RWPE2 (cell line): ENCODE data around the gene PINLYP.
"Not testable (repeated sequence)": the region's sequence is repeated elsewhere in the genome, so short reads cannot be mapped to it uniquely, and the experiment has no call there.

ENCODE experiments used
- ATAC-seq: fragments of 200-7000 bp; cut with Tn5 transposase; 3 replicates; pipeline ENCODE4 v1.9.1; 2021; ENCODE audit warnings: low read depth
- DNase-seq: peaks from one replicate; pipeline ENCODE4 v3.0.0-alpha.2; 2020; ENCODE audit warnings: low spot score
- H3K27ac ChIP-seq: fragments of 450-650 bp; 2 replicates; pipeline ENCODE4 v1.5.1; 2017; ENCODE audit warnings: mild to moderate bottlenecking; ENCODE audit not compliant: poor library complexity, severe bottlenecking
- H3K27me3 ChIP-seq: fragments of 250-450 bp; sonication (Bioruptor Pico); 2 replicates; pipeline ENCODE4 v1.5.1; 2021; ENCODE audit warnings: mild to moderate bottlenecking, moderate library complexity; ENCODE audit not compliant: insufficient read depth, poor library complexity, severe bottlenecking
- H3K36me3 ChIP-seq: fragments of 250-450 bp; sonication (Bioruptor Pico); 2 replicates; pipeline ENCODE4 v1.5.1; 2020; ENCODE audit warnings: low read depth, mild to moderate bottlenecking, moderate library complexity
- H3K4me1 ChIP-seq: fragments of 250-450 bp; sonication (Bioruptor Pico); 2 replicates; pipeline ENCODE4 v1.5.1; 2021; ENCODE audit warnings: mild to moderate bottlenecking, moderate library complexity; ENCODE audit not compliant: insufficient read depth, poor library complexity, severe bottlenecking
- H3K4me3 ChIP-seq: fragments of 250-450 bp; sonication (Bioruptor Pico); 2 replicates; pipeline ENCODE4 v1.5.1; 2021; ENCODE audit warnings: mild to moderate bottlenecking, moderate library complexity; ENCODE audit not compliant: severe bottlenecking
- H3K9me3 ChIP-seq: fragments of 250-450 bp; sonication (Bioruptor Pico); 2 replicates; pipeline ENCODE4 v1.5.1; 2021; ENCODE audit warnings: mild to moderate bottlenecking, moderate library complexity; ENCODE audit not compliant: severe bottlenecking
- CTCF ChIP-seq: fragments of 450-650 bp; IDR thresholded peaks from one replicate; pipeline ENCODE4 v1.5.1; 2017; ENCODE audit warnings: mild to moderate bottlenecking, moderate library complexity; ENCODE audit not compliant: poor library complexity, severe bottlenecking

The PINLYP gene

GRCh38 chr19:43545276-43545675 is 30.3 kb upstream of the PINLYP start:
- H3K27ac ChIP-seq, result no peak overlapping the region
- ATAC-seq (no peak), DNase-seq (no peak)
- H3K27me3 ChIP-seq, result no peaks in the 10 kb centered on the region
- H3K4me3 ChIP-seq, result no peak overlapping the region
- H3K36me3 ChIP-seq, result peaks cover 33% of the 10 kb centered on the region
- no peaks in the 10 kb centered on the region for H3K9me3 ChIP-seq
- H3K4me1 ChIP-seq, result no peaks in the 10 kb centered on the region
- TF ChIP-seq CTCF, result no peak

- no peak for DNase-seq
- ATAC-seq, result no peak
- H3K4me3 ChIP-seq, result no peak overlapping the region
- peaks cover 33% of the 10 kb centered on the region for H3K36me3 ChIP-seq
- no peak overlapping the region for H3K27ac ChIP-seq
- no peaks in the 10 kb centered on the region for H3K4me1 ChIP-seq
- no peaks in the 10 kb centered on the region for H3K9me3 ChIP-seq
- H3K27me3 ChIP-seq, result no peaks in the 10 kb centered on the region
- TF ChIP-seq CTCF, result no peak
These were observed 29.6 kb upstream of the PINLYP start for GRCh38 chr19:43545981-43546380.

- peaks cover 35% of the 10 kb centered on the region for H3K36me3 ChIP-seq
These were observed 29.0 kb upstream of the PINLYP start for GRCh38 chr19:43546581-43546980.

GRCh38 chr19:43547926-43548325 is 27.7 kb upstream of the PINLYP start:
- H3K9me3 ChIP-seq, ATAC-seq, H3K27me3 ChIP-seq, DNase-seq, H3K4me1 ChIP-seq, H3K27ac ChIP-seq, H3K4me3 ChIP-seq: not testable (repeated sequence)
- peaks cover 36% of the 10 kb centered on the region for H3K36me3 ChIP-seq

More at GRCh38 chr19:43546581-43546980, 29.0 kb upstream of the PINLYP start:
- no peak for TF ChIP-seq CTCF
- no peak overlapping the region for H3K4me3 ChIP-seq
- ATAC-seq (no peak), DNase-seq (no peak)
- H3K27ac ChIP-seq, result no peak overlapping the region
- H3K27me3 ChIP-seq, result no peaks in the 10 kb centered on the region
- no peaks in the 10 kb centered on the region for H3K4me1 ChIP-seq
- H3K9me3 ChIP-seq, result no peaks in the 10 kb centered on the region

GRCh38 chr19:43548706-43549105 is 26.9 kb upstream of the PINLYP start:
- no peak for ATAC-seq
- no peak overlapping the region for H3K4me3 ChIP-seq
- H3K4me1 ChIP-seq, result no peaks in the 10 kb centered on the region
- no peak for DNase-seq
- no peaks in the 10 kb centered on the region for H3K27me3 ChIP-seq
- H3K9me3 ChIP-seq, result no peaks in the 10 kb centered on the region
- H3K27ac ChIP-seq, result no peak overlapping the region
- TF ChIP-seq CTCF, result no peak
- peaks cover 37% of the 10 kb centered on the region for H3K36me3 ChIP-seq
